ENCODE results near the gene HRC.

- TF ChIP-seq CTCF (IDR thresholded peaks at IDR 0.05) (no peak), POLR2A (IDR thresholded peaks at IDR 0.05) (no peak)
Observed at GRCh38 chr19:49132974-49133609, 22.1 kb downstream of the HRC start.
